Measurements from ENCODE around the gene FBRS. TPM values are rescaled to one million over a fixed set of nuclear protein-coding genes. Genes with fewer than 3 reads are reported as not detected.

FBRS gene
- polyA plus RNA-seq, 1 experiment: 9.4 TPM

- CTCF ChIA-PET: interaction anchor here (0.8 to 4.6 kb wide), 4 partner anchors 10 to 34 kb away, joined by 3 to 43 read pairs (median 9); partner anchors contain the start of gene PRR14
- no peak for DNase-seq (ENCODE audit: low read depth)
- Histone ChIP-seq H3K27me3 (ENCODE audit: control insufficient read depth, insufficient read depth, low read length) (no peaks in the 10 kb centered on the region), H3K36me3 (ENCODE audit: control insufficient read depth, insufficient read depth, low read length) (peaks cover 30% of the 10 kb centered on the region), H3K4me3 (ENCODE audit: low read depth, low read length) (peak overlapping the region; percentile 90)
- POLR2A ChIA-PET: interaction anchor here (0.5 to 0.8 kb wide), 3 partner anchors 27 to 596 kb away, joined by 3 to 16 read pairs (median 4); no protein-coding TSS in a partner anchor
- TF ChIP-seq CTCF (IDR thresholded peaks at IDR 0.05; ENCODE audit: insufficient read depth, low read depth, low read length): no peak
These were observed 2.4 kb downstream of the FBRS start for GRCh38 chr16:30660424-30661261.

- peaks cover 36% of the 10 kb centered on the region for H3K36me3 ChIP-seq (ENCODE audit: control insufficient read depth, insufficient read depth, low read length)
- ChIA-PET POLR2A (no interaction called here), CTCF (interaction anchor here (4.6 kb wide), 1 partner anchor 33 kb away, joined by 43 read pairs; no protein-coding TSS in a partner anchor)
These were observed 4.2 kb downstream of the FBRS start for GRCh38 chr16:30662449-30662848.

GRCh38 chr16:30663038-30663437, 4.8 kb downstream of the FBRS start:
- Histone ChIP-seq H3K27me3 (ENCODE audit: control insufficient read depth, insufficient read depth, low read length) (no peaks in the 10 kb centered on the region), H3K36me3 (ENCODE audit: control insufficient read depth, insufficient read depth, low read length) (peaks cover 41% of the 10 kb centered on the region), H3K4me3 (ENCODE audit: low read depth, low read length) (no peak overlapping the region)
- POLR2A ChIA-PET: no interaction called here
- CTCF ChIA-PET: no interaction called here
- DNase-seq (ENCODE audit: low read depth): no peak
- TF ChIP-seq CTCF (IDR thresholded peaks at IDR 0.05; ENCODE audit: insufficient read depth, low read depth, low read length): no peak

More at GRCh38 chr16:30662449-30662848, 4.2 kb downstream of the FBRS start:
- Histone ChIP-seq H3K27me3 (ENCODE audit: control insufficient read depth, insufficient read depth, low read length) (no peaks in the 10 kb centered on the region), H3K4me3 (ENCODE audit: low read depth, low read length) (no peak overlapping the region)
- TF ChIP-seq CTCF (IDR thresholded peaks at IDR 0.05; ENCODE audit: insufficient read depth, low read depth, low read length): no peak
- no peak for DNase-seq (ENCODE audit: low read depth)

- ChIA-PET CTCF (no interaction called here), POLR2A (no interaction called here)
- Histone ChIP-seq H3K27me3 (ENCODE audit: control insufficient read depth, insufficient read depth, low read length) (no peaks in the 10 kb centered on the region), H3K36me3 (ENCODE audit: control insufficient read depth, insufficient read depth, low read length) (peaks cover 47% of the 10 kb centered on the region), H3K4me3 (ENCODE audit: low read depth, low read length) (no peak overlapping the region)
- TF ChIP-seq CTCF (IDR thresholded peaks at IDR 0.05; ENCODE audit: insufficient read depth, low read depth, low read length): no peak
- no peak for DNase-seq (ENCODE audit: low read depth)
These were observed 5.6 kb downstream of the FBRS start for GRCh38 chr16:30663820-30664219.

- ChIA-PET POLR2A (no interaction called here), CTCF (interaction anchor here (1.7 kb wide), 1 partner anchor 19 kb away, joined by 6 read pairs; no protein-coding TSS in a partner anchor)
- TF ChIP-seq CTCF (IDR thresholded peaks at IDR 0.05; ENCODE audit: insufficient read depth, low read depth, low read length): no peak
- DNase-seq (ENCODE audit: low read depth): no peak
- peaks cover 50% of the 10 kb centered on the region for H3K36me3 ChIP-seq (ENCODE audit: control insufficient read depth, insufficient read depth, low read length)
- H3K27me3 ChIP-seq (ENCODE audit: control insufficient read depth, insufficient read depth, low read length): no peaks in the 10 kb centered on the region
- H3K4me3 ChIP-seq (ENCODE audit: low read depth, low read length): no peak overlapping the region
These were observed 6.4 kb downstream of the FBRS start for GRCh38 chr16:30664616-30665109.
